GM12891 (cell line): ENCODE results near the gene ACOT4. TPM values are rescaled to one million over a fixed set of nuclear protein-coding genes. Genes with fewer than 3 reads are reported as not detected.
A peak's percentile ranks its signal among the peaks of the same experiment; 100 is the strongest.
"Not testable (repeated sequence)": the region's sequence is repeated elsewhere in the genome, so short reads cannot be mapped to it uniquely, and the experiment has no call there.

Experiments
- DNase-seq: peaks from one replicate; pipeline ENCODE4 v3.0.0; 2011; ENCODE audit warnings: low spot score; ENCODE audit not compliant: insufficient read length
- FAIRE-seq: peaks from 2 replicates; lab custom pipeline; 2011; peaks lifted over from hg19 to GRCh38; lab: Jason Lieb, UNC
- PAX5 ChIP-seq: IDR thresholded peaks from 2 replicates; pipeline ENCODE4 v1.6.1; 2011; ENCODE audit warnings: low read length, moderate library complexity, mild to moderate bottlenecking; ENCODE audit not compliant: insufficient read depth, severe bottlenecking
- POLR2A ChIP-seq: IDR thresholded peaks from 2 replicates; pipeline ENCODE4 v1.6.1; 2011; ENCODE audit warnings: low read depth, low read length, control low read depth
- POLR2AphosphoS5 ChIP-seq: IDR thresholded peaks from 2 replicates; pipeline ENCODE4 v1.6.1; 2011; ENCODE audit warnings: low read depth, low read length, control low read depth
- POU2F2 ChIP-seq: IDR thresholded peaks from 2 replicates; pipeline ENCODE4 v1.6.1; 2011; ENCODE audit warnings: low read depth, mild to moderate bottlenecking, control low read depth, low read length, moderate library complexity
- SPI1 ChIP-seq: IDR thresholded peaks from 2 replicates; pipeline ENCODE4 v1.6.1; 2011; ENCODE audit warnings: low read depth, low read length, control low read depth
- TAF1 ChIP-seq: IDR thresholded peaks from 2 replicates; pipeline ENCODE4 v1.6.1; 2011; ENCODE audit warnings: low read depth, low read length, control low read depth
- polyA plus RNA-seq: library from polyadenylated mRNA; unstranded; fragments of >200 nt; gene quantifications from one replicate; pipeline ENCODE4 v1.2.1, GENCODE V29; 2012; ENCODE audit warnings: low read depth, missing spikeins, inconsistent platforms; ENCODE audit not compliant: missing spikeins

Gene ACOT4
- polyA plus RNA-seq: 0.35 TPM

GRCh38 chr14:73591690-73592449, at the start of gene ACOT4:
TSS of gene ACOT4 (plus strand) at chr14:73591873. CDS start at chr14:73591960, 87 bp downstream.
- FAIRE-seq (peak; percentile 92), DNase-seq (peak; percentile 53)
- TF ChIP-seq POLR2AphosphoS5 (no peak), SPI1 (peak; percentile 21; the same call in 1 of the 2 replicates), PAX5 (no peak)

GRCh38 chr14:73542961-73543360, 48.7 kb upstream of the ACOT4 start:
- not testable (repeated sequence) for DNase-seq, FAIRE-seq

- not testable (repeated sequence) for DNase-seq
- FAIRE-seq: peak; percentile 89
Observed at GRCh38 chr14:73545353-73545752, 46.3 kb upstream of the ACOT4 start.

- not testable (repeated sequence) for FAIRE-seq, DNase-seq
Observed at GRCh38 chr14:73549097-73549496, 42.6 kb upstream of the ACOT4 start.

GRCh38 chr14:73549889-73550524, 41.7 kb upstream of the ACOT4 start:
- peak; percentile 99 for FAIRE-seq
- not testable (repeated sequence) for DNase-seq

- DNase-seq (no peak), FAIRE-seq (peak; percentile 59)
- TF ChIP-seq POU2F2: no peak
- TF ChIP-seq TAF1: no peak
- no peak for TF ChIP-seq POLR2A
- no peak for TF ChIP-seq PAX5
- TF ChIP-seq SPI1: no peak
- no peak for TF ChIP-seq POLR2AphosphoS5
Observed at GRCh38 chr14:73553845-73554244, 37.8 kb upstream of the ACOT4 start.

GRCh38 chr14:73557201-73557600, 34.5 kb upstream of the ACOT4 start:
- FAIRE-seq, DNase-seq: not testable (repeated sequence)

DNA sequence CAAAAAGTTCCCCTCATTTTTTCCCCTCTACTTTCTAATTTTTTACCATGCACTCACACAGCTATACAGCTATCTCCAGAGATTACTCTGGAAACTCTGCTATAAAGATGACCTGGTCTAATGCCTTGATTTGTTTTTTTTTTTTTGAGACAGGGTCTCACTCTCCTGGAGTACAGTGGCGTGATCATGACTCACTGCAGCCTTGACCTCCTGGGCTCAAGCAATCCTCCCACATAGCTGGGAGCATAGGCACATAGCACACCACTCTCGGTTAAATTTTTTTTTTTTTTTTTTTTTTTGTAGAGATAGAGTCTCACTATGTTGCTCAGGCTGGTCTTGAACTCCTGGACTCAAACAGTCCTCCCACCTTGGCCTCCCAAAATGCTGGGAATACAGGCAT, 33.4 kb upstream of the ACOT4 start:
- FAIRE-seq, DNase-seq: not testable (repeated sequence)

DNA sequence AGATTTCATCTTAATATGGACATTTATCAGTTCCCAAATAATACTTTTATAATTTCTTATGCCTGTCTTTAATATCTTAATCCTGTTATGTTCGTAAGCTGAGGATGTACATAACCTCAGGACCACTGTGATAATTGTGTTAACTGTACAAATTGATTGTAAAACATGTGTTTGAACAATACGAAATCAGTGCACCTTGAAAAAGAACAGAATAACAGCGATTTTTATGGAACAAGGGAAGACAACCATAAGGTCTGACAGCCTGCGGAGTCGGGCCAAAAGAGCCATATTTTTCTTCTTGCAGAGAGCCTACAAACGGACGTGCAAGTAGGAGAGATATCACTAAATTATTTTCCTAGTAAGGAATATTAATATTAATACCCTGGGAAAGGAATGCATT, 29.4 kb upstream of the ACOT4 start:
- FAIRE-seq, DNase-seq: not testable (repeated sequence)

DNA sequence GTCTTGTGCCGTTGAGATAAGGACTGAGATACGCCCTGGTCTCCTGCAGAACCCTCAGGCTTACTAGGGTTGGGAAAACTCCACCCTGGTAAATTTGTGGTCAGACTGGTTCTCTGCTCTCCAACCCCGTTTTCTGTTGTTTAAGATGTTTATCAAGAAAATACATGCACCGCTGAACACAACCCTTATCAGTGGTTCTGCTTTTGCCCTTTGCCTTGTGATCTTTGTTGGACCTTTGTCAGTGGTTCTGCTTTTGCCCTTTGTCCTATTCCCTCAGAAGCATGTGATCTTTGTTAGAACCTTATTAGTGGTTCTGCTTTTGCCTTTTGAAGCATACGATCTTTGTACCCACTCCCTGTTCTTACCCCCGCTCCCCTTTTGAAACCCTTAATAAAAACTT, 29.0 kb upstream of the ACOT4 start:
- FAIRE-seq, DNase-seq: not testable (repeated sequence)

- not testable (repeated sequence) for DNase-seq, FAIRE-seq
Observed at GRCh38 chr14:73566431-73566830, 25.2 kb upstream of the ACOT4 start.

GRCh38 chr14:73566935-73567334, 24.7 kb upstream of the ACOT4 start:
- DNase-seq, FAIRE-seq: not testable (repeated sequence)

GRCh38 chr14:73567358-73567757, 24.3 kb upstream of the ACOT4 start:
- no peak for DNase-seq
- no peak for FAIRE-seq
- TF ChIP-seq POLR2AphosphoS5 (no peak), TAF1 (no peak), POU2F2 (no peak), POLR2A (no peak), SPI1 (no peak), PAX5 (no peak)
